Neural progenitor cell (in vitro differentiated cells): Measurements from ENCODE around the gene IL10RA. TPM values are rescaled to one million over a fixed set of nuclear protein-coding genes. Genes with fewer than 3 reads are reported as not detected.

Source experiments
- DNase-seq: peaks from one replicate; pipeline ENCODE4 v3.0.0-alpha.2; 2016; ENCODE audit warnings: low spot score
- H2AFZ ChIP-seq: fragments of 200-600 bp; sonication (generic); replicated peaks from 2 replicates; pipeline ENCODE4 v1.6.1; 2016; ENCODE audit warnings: antibody characterized with exemption
- H3F3A ChIP-seq: fragments of 200-600 bp; sonication (generic); 2 replicates; pipeline ENCODE4 v1.6.1; 2016; ENCODE audit warnings: antibody characterized with exemption, low read depth
- H3K27ac ChIP-seq: fragments of 200-600 bp; sonication (generic); 2 replicates; pipeline ENCODE4 v1.5.1; 2016; ENCODE audit warnings: mild to moderate bottlenecking
- H3K27me3 ChIP-seq: fragments of 200-600 bp; sonication (generic); 2 replicates; pipeline ENCODE4 v1.6.1; 2016; ENCODE audit warnings: mild to moderate bottlenecking, moderate library complexity
- H3K36me3 ChIP-seq: fragments of 200-600 bp; sonication (generic); 2 replicates; pipeline ENCODE4 v1.5.1; 2016
- H3K4me1 ChIP-seq: fragments of 200-600 bp; sonication (generic); 2 replicates; pipeline ENCODE4 v1.6.1; 2016; ENCODE audit warnings: mixed run types
- H3K4me2 ChIP-seq: fragments of 200-600 bp; sonication (generic); 2 replicates; pipeline ENCODE4 v1.6.1; 2016
- H3K4me3 ChIP-seq: fragments of 200-600 bp; sonication (generic); 2 replicates; pipeline ENCODE4 v1.5.1; 2016
- H3K79me2 ChIP-seq: fragments of 200-600 bp; sonication (generic); 2 replicates; pipeline ENCODE4 v1.6.1; 2016; ENCODE audit warnings: low read depth
- H3K9ac ChIP-seq: fragments of 200-600 bp; sonication (generic); 2 replicates; pipeline ENCODE4 v1.6.1; 2016
- H3K9me3 ChIP-seq: fragments of 200-600 bp; sonication (generic); 2 replicates; pipeline ENCODE4 v1.5.1; 2016; ENCODE audit warnings: low read depth
- H4K20me1 ChIP-seq: fragments of 200-600 bp; sonication (generic); 2 replicates; pipeline ENCODE4 v1.6.1; 2016; ENCODE audit warnings: low read depth
- H3K27ac Mint-ChIP-seq: 3 replicates; pipeline ENCODE4 v1.8.0; 2021; ENCODE audit warnings: mixed read lengths
- H3K27me3 Mint-ChIP-seq: 2 replicates; pipeline ENCODE4 v1.8.0; 2022; ENCODE audit warnings: low read depth, mild to moderate bottlenecking, inconsistent platforms, moderate library complexity, mixed read lengths; ENCODE audit not compliant: insufficient read depth
- H3K36me3 Mint-ChIP-seq: 3 replicates; pipeline ENCODE4 v1.8.0; 2021; ENCODE audit warnings: mixed read lengths
- H3K4me1 Mint-ChIP-seq: 3 replicates; pipeline ENCODE4 v1.8.0; 2021; ENCODE audit warnings: mixed read lengths
- H3K4me3 Mint-ChIP-seq: 3 replicates; pipeline ENCODE4 v1.8.0; 2021; ENCODE audit warnings: mild to moderate bottlenecking, moderate library complexity, mixed read lengths
- H3K9me3 Mint-ChIP-seq: 3 replicates; pipeline ENCODE4 v1.8.0; 2020; ENCODE audit warnings: mixed read lengths
- CTCF ChIP-seq: fragments of 200-600 bp; sonication (generic); IDR thresholded peaks from 2 replicates; pipeline ENCODE4 v1.5.1; 2017; ENCODE audit warnings: antibody characterized with exemption, mild to moderate bottlenecking
- EZH2 ChIP-seq: fragments of 200-600 bp; sonication (generic); IDR thresholded peaks from 2 replicates; pipeline ENCODE4 v1.6.1; 2017; ENCODE audit warnings: antibody characterized with exemption, mild to moderate bottlenecking, moderate library complexity
- EZH2phosphoT487 ChIP-seq: fragments of 200-600 bp; sonication (generic); IDR thresholded peaks from 2 replicates; pipeline ENCODE4 v1.6.1; 2017; ENCODE audit warnings: antibody characterized with exemption
- total RNA-seq: library from RNA; depleted of rRNA; stranded (reverse); fragments of >200 nt; gene quantifications from 2 replicates; pipeline ENCODE4 v1.2.3, GENCODE V29; 2015; ENCODE audit warnings: low replicate concordance

The IL10RA gene
- total RNA-seq, 1 donor from 2014 or later = not detected

- no peaks in the 10 kb centered on the region for H3K27me3 Mint-ChIP-seq
- Histone ChIP-seq H3K27ac (no peak overlapping the region), H3K4me2 (no peak overlapping the region), H3K79me2 (no peaks in the 10 kb centered on the region), H3F3A (no peaks in the 10 kb centered on the region), H3K27me3 (peaks cover 18% of the 10 kb centered on the region), H2AFZ (no peak overlapping the region), H4K20me1 (no peaks in the 10 kb centered on the region), H3K9ac (no peak overlapping the region), H3K4me3 (no peak overlapping the region), H3K4me1 (no peaks in the 10 kb centered on the region), H3K36me3 (no peaks in the 10 kb centered on the region), H3K9me3 (no peaks in the 10 kb centered on the region)
- H3K4me1 Mint-ChIP-seq = peaks cover 1% of the 10 kb centered on the region
- no peak overlapping the region for H3K4me3 Mint-ChIP-seq
- DNase-seq = no peak
- no peak overlapping the region for H3K27ac Mint-ChIP-seq
- H3K36me3 Mint-ChIP-seq = no peaks in the 10 kb centered on the region
- no peak for TF ChIP-seq CTCF
- no peak for TF ChIP-seq EZH2
- TF ChIP-seq EZH2phosphoT487 = no peak
- H3K9me3 Mint-ChIP-seq = no peaks in the 10 kb centered on the region
These were observed 5.5 kb upstream of the IL10RA start for GRCh38 chr11:117980720-117981119.

DNA sequence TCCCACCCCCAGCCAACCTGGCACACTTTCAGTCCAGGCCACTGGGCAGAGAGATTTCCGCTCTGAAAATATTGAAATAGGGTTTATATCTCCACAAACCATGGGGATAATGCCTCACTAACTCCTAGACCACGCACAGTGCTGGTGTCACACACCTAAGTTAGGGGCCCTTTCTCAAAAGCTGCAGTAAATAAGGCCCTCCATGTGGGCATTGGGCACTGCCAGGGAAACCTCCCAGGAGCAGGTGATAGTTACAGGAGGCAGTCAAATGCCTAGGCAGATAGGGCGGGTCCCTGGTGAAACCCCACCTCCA, 3.1 kb upstream of the IL10RA start:
- TF ChIP-seq CTCF (no peak), EZH2 (no peak), EZH2phosphoT487 (no peak)
- H3K9ac ChIP-seq = no peak overlapping the region
- no peak overlapping the region for H2AFZ ChIP-seq
- peaks cover 12% of the 10 kb centered on the region for H3K27me3 Mint-ChIP-seq
- H3K4me1 ChIP-seq = no peaks in the 10 kb centered on the region
- no peaks in the 10 kb centered on the region for H3K9me3 ChIP-seq
- peaks cover 10% of the 10 kb centered on the region for H3F3A ChIP-seq
- H3K36me3 Mint-ChIP-seq = no peaks in the 10 kb centered on the region
- no peak overlapping the region for H3K4me3 ChIP-seq
- H3K27ac Mint-ChIP-seq = no peak overlapping the region
- H3K27me3 ChIP-seq = peaks cover 42% of the 10 kb centered on the region
- H3K4me3 Mint-ChIP-seq = no peak overlapping the region
- no peak for DNase-seq
- no peak overlapping the region for H3K27ac ChIP-seq
- peaks cover 6% of the 10 kb centered on the region for H4K20me1 ChIP-seq
- H3K4me2 ChIP-seq = no peak overlapping the region
- peaks cover 9% of the 10 kb centered on the region for H3K4me1 Mint-ChIP-seq
- no peaks in the 10 kb centered on the region for H3K79me2 ChIP-seq
- H3K9me3 Mint-ChIP-seq = no peaks in the 10 kb centered on the region
- H3K36me3 ChIP-seq = no peaks in the 10 kb centered on the region

DNA sequence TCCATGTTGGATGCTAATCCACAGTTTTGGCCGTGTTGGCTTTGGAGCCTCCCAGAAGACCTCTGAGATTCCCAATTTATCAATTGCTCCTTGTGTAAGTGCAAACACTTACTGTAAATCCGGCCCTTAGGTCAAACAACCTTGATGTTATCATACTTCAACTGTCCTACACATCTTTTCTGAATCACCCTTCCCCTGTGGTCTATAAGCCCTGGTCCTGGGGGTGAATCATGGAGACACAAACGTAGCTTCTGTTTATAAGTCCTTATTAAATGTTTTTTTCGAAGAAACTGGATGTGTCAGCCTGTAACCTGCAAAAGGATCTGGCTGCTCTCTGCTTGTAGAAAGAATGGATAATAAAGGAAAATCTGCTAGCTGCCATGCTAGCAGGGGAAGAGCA, 1.7 kb upstream of the IL10RA start:
- H3K4me1 Mint-ChIP-seq = peaks cover 9% of the 10 kb centered on the region
- Histone ChIP-seq H4K20me1 (peaks cover 6% of the 10 kb centered on the region), H3K36me3 (no peaks in the 10 kb centered on the region), H3K4me3 (no peak overlapping the region), H3K9ac (no peak overlapping the region), H3K27me3 (peaks cover 56% of the 10 kb centered on the region), H3K9me3 (no peaks in the 10 kb centered on the region), H3K4me1 (no peaks in the 10 kb centered on the region), H3K4me2 (no peak overlapping the region), H2AFZ (no peak overlapping the region), H3K79me2 (no peaks in the 10 kb centered on the region), H3K27ac (no peak overlapping the region), H3F3A (peaks cover 10% of the 10 kb centered on the region)
- H3K36me3 Mint-ChIP-seq = no peaks in the 10 kb centered on the region
- TF ChIP-seq CTCF (no peak), EZH2phosphoT487 (no peak), EZH2 (no peak)
- H3K4me3 Mint-ChIP-seq = no peak overlapping the region
- H3K27ac Mint-ChIP-seq = no peak overlapping the region
- no peak for DNase-seq
- peaks cover 20% of the 10 kb centered on the region for H3K27me3 Mint-ChIP-seq
- H3K9me3 Mint-ChIP-seq = no peaks in the 10 kb centered on the region
